ENCODE results near the gene MALT1.

Gene MALT1

DNA sequence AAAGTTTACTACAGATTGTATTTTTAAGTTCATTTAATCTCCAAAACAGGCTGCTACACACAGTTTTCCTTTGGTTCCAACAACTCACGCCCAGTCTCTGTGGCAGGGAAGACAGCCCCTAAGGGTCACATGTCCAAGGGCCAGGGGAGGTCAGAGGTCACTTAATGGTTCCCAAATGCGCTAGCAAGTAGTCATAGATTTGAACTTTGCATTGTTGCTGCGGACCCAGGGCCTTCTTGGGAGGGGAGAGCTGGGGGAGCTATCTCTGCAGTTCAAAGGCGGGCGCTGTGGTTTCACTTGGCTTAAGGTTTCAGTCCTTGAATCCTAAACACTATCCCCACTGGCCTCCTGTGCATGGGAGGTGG is 118.6 kb downstream of the MALT1 start:
- no peak overlapping the region; the same call in 1 of the 2 replicates for H3K9ac ChIP-seq (ENCODE audit: low read depth, low read length)
- H3K27me3 ChIP-seq (ENCODE audit: insufficient read depth, low read length): no peaks in the 10 kb centered on the region
- H3K36me3 ChIP-seq (ENCODE audit: insufficient read depth, low read length): no peaks in the 10 kb centered on the region
- WGBS: 74% methylated on average over 5 of the region's 5 CpGs
- H3K27ac ChIP-seq (ENCODE audit: low read depth, low read length): no peak overlapping the region
- no peaks in the 10 kb centered on the region for H3K9me3 ChIP-seq (ENCODE audit: insufficient read depth, low read depth, low read length)
- peaks cover 34% of the 10 kb centered on the region for H3K4me1 ChIP-seq (ENCODE audit: insufficient read depth, low read length)
- no peak overlapping the region for H3K4me3 ChIP-seq (ENCODE audit: low read length)

DNA sequence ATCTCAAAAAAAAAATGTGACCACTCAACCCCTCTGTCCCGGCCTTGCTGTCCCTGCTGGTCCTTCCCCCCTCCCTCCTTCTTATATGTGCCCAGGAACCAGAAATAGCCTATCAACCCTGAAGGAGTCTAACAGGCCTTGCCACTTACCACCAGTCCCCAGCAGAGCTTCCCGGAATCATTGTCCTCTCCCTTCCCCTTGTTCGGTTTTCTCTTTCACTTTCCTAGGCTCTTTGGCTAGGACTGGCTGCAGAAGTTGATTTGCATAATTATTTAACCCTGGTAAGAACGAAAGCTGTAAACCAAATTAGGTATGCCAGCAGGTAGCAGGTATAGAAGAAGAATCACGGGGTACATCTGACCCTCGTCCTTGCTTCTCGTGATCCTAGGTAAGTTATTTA is 120.8 kb downstream of the MALT1 start:
- no peak overlapping the region for H3K27ac ChIP-seq (ENCODE audit: low read depth, low read length)
- no peaks in the 10 kb centered on the region for H3K27me3 ChIP-seq (ENCODE audit: insufficient read depth, low read length)
- WGBS: 93% methylated on average over 7 of the region's 7 CpGs
- no peak overlapping the region for H3K9ac ChIP-seq (ENCODE audit: low read depth, low read length)
- H3K4me1 ChIP-seq (ENCODE audit: insufficient read depth, low read length): peaks cover 23% of the 10 kb centered on the region
- H3K9me3 ChIP-seq (ENCODE audit: insufficient read depth, low read depth, low read length): no peaks in the 10 kb centered on the region
- H3K4me3 ChIP-seq (ENCODE audit: low read length): no peak overlapping the region
- H3K36me3 ChIP-seq (ENCODE audit: insufficient read depth, low read length): no peaks in the 10 kb centered on the region

DNA sequence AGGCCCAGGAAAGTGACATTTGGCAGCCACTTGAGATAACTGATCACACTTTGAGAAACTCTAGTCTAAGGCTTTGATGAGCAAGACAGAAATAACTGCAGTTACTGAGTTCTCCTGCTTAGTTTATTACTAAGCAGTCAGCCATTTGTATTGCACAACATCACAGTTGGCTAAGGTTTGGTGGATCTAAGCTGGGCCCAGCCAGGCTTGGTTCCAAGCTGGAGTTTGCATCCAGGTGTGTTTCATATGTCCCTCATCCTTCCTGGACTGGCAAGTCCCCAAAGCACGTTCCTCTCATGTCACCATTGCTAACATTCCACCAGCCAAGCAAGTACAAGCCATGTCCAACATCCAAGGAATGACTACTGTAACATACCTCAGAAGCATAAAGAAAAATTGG is 122.1 kb downstream of the MALT1 start:
- Histone ChIP-seq H3K9ac (ENCODE audit: low read depth, low read length) (no peak overlapping the region), H3K9me3 (ENCODE audit: insufficient read depth, low read depth, low read length) (no peaks in the 10 kb centered on the region), H3K36me3 (ENCODE audit: insufficient read depth, low read length) (no peaks in the 10 kb centered on the region), H3K27ac (ENCODE audit: low read depth, low read length) (no peak overlapping the region), H3K27me3 (ENCODE audit: insufficient read depth, low read length) (no peaks in the 10 kb centered on the region), H3K4me1 (ENCODE audit: insufficient read depth, low read length) (peaks cover 22% of the 10 kb centered on the region), H3K4me3 (ENCODE audit: low read length) (no peak overlapping the region)
- WGBS: 91% methylated on average over 1 of the region's 1 CpG

DNA sequence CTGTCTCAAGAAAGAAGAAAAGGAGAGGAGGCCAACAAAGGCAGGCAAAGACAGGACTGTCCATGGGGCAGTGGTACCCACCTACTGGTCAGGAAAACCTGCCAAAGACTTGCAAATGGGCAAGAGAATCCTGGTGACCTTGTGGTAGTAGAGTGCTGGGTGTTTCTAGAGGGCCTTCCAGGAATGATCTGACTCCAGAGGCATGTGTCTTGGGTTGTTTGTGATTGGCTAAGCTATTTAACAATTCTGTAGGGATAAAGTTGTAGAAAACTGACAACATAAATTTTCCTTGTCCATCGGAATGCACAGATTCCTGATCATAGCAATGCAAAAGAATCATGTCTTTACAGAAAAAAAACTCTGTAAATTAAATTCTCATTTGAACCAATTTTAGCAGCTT is 125.0 kb downstream of the MALT1 start:
- no peaks in the 10 kb centered on the region for H3K4me1 ChIP-seq (ENCODE audit: insufficient read depth, low read length)
- H3K4me3 ChIP-seq (ENCODE audit: low read length): no peak overlapping the region
- no peaks in the 10 kb centered on the region for H3K27me3 ChIP-seq (ENCODE audit: insufficient read depth, low read length)
- H3K9me3 ChIP-seq (ENCODE audit: insufficient read depth, low read depth, low read length): no peaks in the 10 kb centered on the region
- H3K27ac ChIP-seq (ENCODE audit: low read depth, low read length): no peak overlapping the region
- H3K36me3 ChIP-seq (ENCODE audit: insufficient read depth, low read length): no peaks in the 10 kb centered on the region
- no peak overlapping the region for H3K9ac ChIP-seq (ENCODE audit: low read depth, low read length)
- WGBS: 96% methylated on average over 1 of the region's 1 CpG

DNA sequence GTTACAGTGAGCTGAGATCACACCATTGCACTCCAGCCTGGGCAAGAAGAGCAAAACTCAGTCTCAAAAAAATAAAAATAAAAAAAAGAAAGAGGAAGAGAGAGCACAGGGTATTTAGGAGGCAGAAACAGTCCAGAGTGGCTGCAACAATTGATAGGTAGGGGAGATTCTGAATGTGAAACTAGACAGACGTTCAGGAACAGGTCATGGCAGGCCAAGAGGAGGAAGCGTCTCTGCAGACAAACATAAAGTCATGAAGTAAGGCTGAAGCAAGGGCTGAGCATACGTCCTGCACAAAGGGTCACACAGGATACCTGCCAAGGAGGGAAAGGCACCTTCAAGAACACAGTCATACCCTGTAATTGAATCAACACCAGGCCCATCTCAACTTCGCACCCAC is 129.3 kb downstream of the MALT1 start:
- Histone ChIP-seq H3K4me3 (ENCODE audit: low read length) (no peak overlapping the region), H3K9ac (ENCODE audit: low read depth, low read length) (no peak overlapping the region)
- 89% methylated on average over 3 of the region's 4 CpGs for WGBS

DNA sequence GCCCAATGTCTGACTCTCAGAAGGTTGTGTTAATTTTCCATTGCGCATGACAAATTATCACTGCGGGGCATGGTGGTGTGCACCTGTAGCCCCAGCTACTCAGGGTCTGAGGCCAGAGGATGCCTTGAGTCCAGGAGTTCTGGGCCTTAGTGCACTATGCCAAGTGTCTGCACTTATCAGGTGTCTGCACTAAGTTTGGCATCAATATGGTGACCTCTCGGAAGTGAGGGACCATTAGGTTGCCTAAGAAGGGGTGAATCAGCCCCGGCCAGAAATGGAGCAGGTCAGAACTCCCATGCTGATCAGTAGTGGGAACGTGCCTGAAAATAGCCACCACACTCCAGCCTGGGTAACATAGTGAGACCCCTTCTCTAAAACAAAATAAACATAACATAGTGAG is 131.7 kb downstream of the MALT1 start:
- WGBS: 74% methylated on average over 5 of the region's 5 CpGs
- H3K9ac ChIP-seq (ENCODE audit: low read depth, low read length): no peak overlapping the region
- H3K9me3 ChIP-seq (ENCODE audit: insufficient read depth, low read depth, low read length): no peaks in the 10 kb centered on the region
- no peaks in the 10 kb centered on the region for H3K36me3 ChIP-seq (ENCODE audit: insufficient read depth, low read length)
- H3K27ac ChIP-seq (ENCODE audit: low read depth, low read length): no peak overlapping the region
- no peak overlapping the region for H3K4me3 ChIP-seq (ENCODE audit: low read length)
- peaks cover 25% of the 10 kb centered on the region for H3K4me1 ChIP-seq (ENCODE audit: insufficient read depth, low read length)
- H3K27me3 ChIP-seq (ENCODE audit: insufficient read depth, low read length): no peaks in the 10 kb centered on the region

More for the DNA sequence above, 129.3 kb downstream of the MALT1 start:
- Histone ChIP-seq H3K9me3 (ENCODE audit: insufficient read depth, low read depth, low read length) (no peaks in the 10 kb centered on the region), H3K27ac (ENCODE audit: low read depth, low read length) (no peak overlapping the region), H3K27me3 (ENCODE audit: insufficient read depth, low read length) (no peaks in the 10 kb centered on the region), H3K36me3 (ENCODE audit: insufficient read depth, low read length) (no peaks in the 10 kb centered on the region), H3K4me1 (ENCODE audit: insufficient read depth, low read length) (peaks cover 11% of the 10 kb centered on the region)

DNA sequence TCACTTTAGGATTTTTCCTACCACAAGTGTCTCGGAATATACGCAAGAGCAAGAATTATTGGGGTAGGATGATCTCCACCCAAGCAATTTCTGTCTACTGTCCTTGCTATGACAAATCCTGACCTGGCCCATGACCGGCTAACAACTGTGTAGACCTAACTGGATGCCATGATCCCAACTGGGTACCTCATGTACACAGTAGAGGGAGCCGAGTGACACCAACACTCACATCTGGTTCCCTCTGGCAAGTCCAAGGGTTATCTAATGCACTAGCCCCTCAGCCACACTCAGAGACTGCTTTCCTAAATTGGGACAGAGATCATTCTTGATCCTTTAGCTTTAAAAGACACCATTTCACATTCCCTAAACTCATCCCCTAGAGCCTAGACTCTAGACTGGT is 132.7 kb downstream of the MALT1 start:
- Histone ChIP-seq H3K36me3 (ENCODE audit: insufficient read depth, low read length) (no peaks in the 10 kb centered on the region), H3K27ac (ENCODE audit: low read depth, low read length) (no peak overlapping the region), H3K9me3 (ENCODE audit: insufficient read depth, low read depth, low read length) (no peaks in the 10 kb centered on the region), H3K4me1 (ENCODE audit: insufficient read depth, low read length) (peaks cover 30% of the 10 kb centered on the region), H3K9ac (ENCODE audit: low read depth, low read length) (no peak overlapping the region), H3K27me3 (ENCODE audit: insufficient read depth, low read length) (no peaks in the 10 kb centered on the region), H3K4me3 (ENCODE audit: low read length) (no peak overlapping the region)
- 90% methylated on average over 4 of the region's 4 CpGs for WGBS
